ENCODE data around the gene DUOX1. TPM values are rescaled to one million over a fixed set of nuclear protein-coding genes. Genes with fewer than 3 reads are reported as not detected.

DUOX1 gene
- total and polyA plus RNA-seq, 2 of the 13 experiments (the other 11 are each of a cell fraction or from before 2014, with no cell fraction given), result 0.03 TPM; not detected in 1

GRCh38 chr15:45118131-45118588, 11.6 kb upstream of the DUOX1 start (continued):
- no peak for TF ChIP-seq ZNF780A (CRISPR knock-in tag; IDR thresholded peaks at IDR 0.05)
- TF ChIP-seq MIER2 (CRISPR knock-in tag; IDR thresholded peaks at IDR 0.05), result no peak
- TF ChIP-seq RFX1 (IDR thresholded peaks at IDR 0.05), result no peak
- TF ChIP-seq U2AF2 (IDR thresholded peaks at IDR 0.05; ENCODE audit: low read depth, low read length), result no peak
- peak; percentile 61; the same call in 1 of the 2 replicates for TF ChIP-seq ZKSCAN8 (CRISPR knock-in tag; IDR thresholded peaks at IDR 0.05; ENCODE audit: borderline replicate concordance)
- TF ChIP-seq SP5 (CRISPR knock-in tag; IDR thresholded peaks at IDR 0.05; ENCODE audit: borderline replicate concordance, low read depth), result no peak
- TF ChIP-seq ZNF713 (CRISPR knock-in tag; IDR thresholded peaks at IDR 0.05), result no peak
- 0 out of 2 replicates have a peak, but pooled peaks have one; percentile 39 for TF ChIP-seq ZMAT3 (CRISPR knock-in tag; conservative IDR thresholded peaks at IDR 0.05)
- TF ChIP-seq, protein P1, sequence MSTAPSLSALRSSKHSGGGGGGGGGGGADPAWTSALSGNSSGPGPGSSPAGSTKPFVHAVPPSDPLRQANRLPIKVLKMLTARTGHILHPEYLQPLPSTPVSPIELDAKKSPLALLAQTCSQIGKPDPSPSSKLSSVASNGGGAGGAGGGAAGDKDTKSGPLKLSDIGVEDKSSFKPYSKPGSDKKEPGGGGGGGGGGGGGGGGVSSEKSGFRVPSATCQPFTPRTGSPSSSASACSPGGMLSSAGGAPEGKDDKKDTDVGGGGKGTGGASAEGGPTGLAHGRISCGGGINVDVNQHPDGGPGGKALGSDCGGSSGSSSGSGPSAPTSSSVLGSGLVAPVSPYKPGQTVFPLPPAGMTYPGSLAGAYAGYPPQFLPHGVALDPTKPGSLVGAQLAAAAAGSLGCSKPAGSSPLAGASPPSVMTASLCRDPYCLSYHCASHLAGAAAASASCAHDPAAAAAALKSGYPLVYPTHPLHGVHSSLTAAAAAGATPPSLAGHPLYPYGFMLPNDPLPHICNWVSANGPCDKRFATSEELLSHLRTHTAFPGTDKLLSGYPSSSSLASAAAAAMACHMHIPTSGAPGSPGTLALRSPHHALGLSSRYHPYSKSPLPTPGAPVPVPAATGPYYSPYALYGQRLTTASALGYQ (CRISPR knock-in tag; IDR thresholded peaks at IDR 0.05), result no peak
- TF ChIP-seq ZNF597 (CRISPR knock-in tag; IDR thresholded peaks at IDR 0.05), result no peak
- no peak for TF ChIP-seq HOXA9 (CRISPR knock-in tag; IDR thresholded peaks at IDR 0.05; ENCODE audit: borderline replicate concordance)
- TF ChIP-seq PHF20 (CRISPR knock-in tag; IDR thresholded peaks at IDR 0.05), result no peak
- no peak for TF ChIP-seq DR1 (CRISPR knock-in tag; IDR thresholded peaks at IDR 0.05)
- no peak for TF ChIP-seq NFATC3 (CRISPR knock-in tag; IDR thresholded peaks at IDR 0.05)
- no peak for TF ChIP-seq ZNF546 (CRISPR knock-in tag; conservative IDR thresholded peaks at IDR 0.05)
- 0 out of 2 replicates have a peak, but pooled peaks have one; percentile 24 for TF ChIP-seq ATF3 (CRISPR knock-in tag; IDR thresholded peaks at IDR 0.05)
- TF ChIP-seq ZNF180 (CRISPR knock-in tag; IDR thresholded peaks at IDR 0.05; ENCODE audit: borderline replicate concordance, low read depth), result no peak
- no peak for TF ChIP-seq ZFP37 (CRISPR knock-in tag; IDR thresholded peaks at IDR 0.05; ENCODE audit: borderline replicate concordance)
- TF ChIP-seq ZFX (CRISPR knock-in tag; IDR thresholded peaks at IDR 0.05; ENCODE audit: low read depth), result no peak
- TF ChIP-seq ZKSCAN5 (CRISPR knock-in tag; IDR thresholded peaks at IDR 0.05), result no peak
- no peak for TF ChIP-seq NONO (IDR thresholded peaks at IDR 0.05)
- TF ChIP-seq NONO (CRISPR knock-in tag; conservative IDR thresholded peaks at IDR 0.05), result peak; percentile 59; the same call in 1 of the 2 replicates
- TF ChIP-seq ZNF33A (CRISPR knock-in tag; IDR thresholded peaks at IDR 0.05; ENCODE audit: borderline replicate concordance), result no peak
- TF ChIP-seq ZKSCAN1 (IDR thresholded peaks at IDR 0.05; ENCODE audit: low read length), result no peak
- no peak for TF ChIP-seq IRX3 (CRISPR knock-in tag; IDR thresholded peaks at IDR 0.05; ENCODE audit: borderline replicate concordance, low read depth)
- TF ChIP-seq ZNF543 (CRISPR knock-in tag; IDR thresholded peaks at IDR 0.05), result no peak
- TF ChIP-seq ZNF558 (CRISPR knock-in tag; IDR thresholded peaks at IDR 0.05; ENCODE audit: borderline replicate concordance), result no peak
- no peak for TF ChIP-seq ZNF607 (CRISPR knock-in tag; IDR thresholded peaks at IDR 0.05; ENCODE audit: borderline replicate concordance)
- no peak for TF ChIP-seq NR2F2 (IDR thresholded peaks at IDR 0.05; ENCODE audit: borderline replicate concordance, low read depth)
- no peak for TF ChIP-seq ZNF747 (CRISPR knock-in tag; IDR thresholded peaks at IDR 0.05; ENCODE audit: borderline replicate concordance)
- TF ChIP-seq NCOA2 (CRISPR knock-in tag; IDR thresholded peaks at IDR 0.05), result no peak
- TF ChIP-seq PHF21A (CRISPR knock-in tag; IDR thresholded peaks at IDR 0.05), result no peak
